ENCODE results near the gene ZIC4. TPM values are rescaled to one million over a fixed set of nuclear protein-coding genes. Genes with fewer than 3 reads are reported as not detected.

Gene ZIC4
- total RNA-seq, 1 donor from 2014 or later: not detected

GRCh38 chr3:147354623-147355022 is 51.7 kb downstream of the ZIC4 start:
- intact Hi-C loops (cut with micrococcal nuclease): loop anchor here (2.0 kb wide), 1 partner anchor 14 kb away; no protein-coding TSS in a partner anchor
- Mint-ChIP-seq H3K9me3 (no peaks in the 10 kb centered on the region), H3K36me3 (ENCODE audit: low read depth) (no peaks in the 10 kb centered on the region), H3K27ac (no peak overlapping the region), H3K27me3 (ENCODE audit: insufficient read depth) (peaks cover 58% of the 10 kb centered on the region), H3K4me3 (no peak overlapping the region), H3K4me1 (ENCODE audit: low read depth) (no peaks in the 10 kb centered on the region)
- DNase-seq (ENCODE audit: low spot score): no peak

DNA sequence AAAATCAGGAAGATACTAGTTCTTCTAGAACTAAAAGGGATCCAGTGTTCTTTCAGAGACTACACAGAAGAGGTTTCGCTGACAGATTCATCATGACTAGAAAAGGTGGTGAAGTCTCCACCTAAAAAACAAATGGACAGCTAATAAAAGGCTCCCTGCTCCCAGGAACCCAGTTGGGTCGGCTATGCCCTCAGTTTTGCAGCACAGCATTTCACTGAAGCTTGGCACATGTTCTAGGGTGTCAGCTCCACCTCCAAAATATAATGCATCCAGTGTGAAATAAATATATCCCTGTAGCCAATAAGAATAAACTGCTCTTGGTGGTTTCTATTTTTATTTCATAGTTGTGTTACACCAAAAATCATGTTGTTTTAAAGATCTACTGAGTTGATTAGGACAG is 55.0 kb downstream of the ZIC4 start:
- Mint-ChIP-seq H3K4me1 (ENCODE audit: low read depth) (no peaks in the 10 kb centered on the region), H3K4me3 (no peak overlapping the region), H3K27ac (no peak overlapping the region), H3K36me3 (ENCODE audit: low read depth) (no peaks in the 10 kb centered on the region), H3K9me3 (no peaks in the 10 kb centered on the region), H3K27me3 (ENCODE audit: insufficient read depth) (peaks cover 28% of the 10 kb centered on the region)
- DNase-seq (ENCODE audit: low spot score): no peak
- intact Hi-C loops (cut with micrococcal nuclease): no loop called here

GRCh38 chr3:147348976-147349375 is 57.4 kb downstream of the ZIC4 start:
- intact Hi-C loops (cut with micrococcal nuclease): no loop called here
- Mint-ChIP-seq H3K27ac (no peak overlapping the region), H3K36me3 (ENCODE audit: low read depth) (no peaks in the 10 kb centered on the region), H3K27me3 (ENCODE audit: insufficient read depth) (peaks cover 7% of the 10 kb centered on the region), H3K4me1 (ENCODE audit: low read depth) (no peaks in the 10 kb centered on the region), H3K4me3 (no peak overlapping the region), H3K9me3 (no peaks in the 10 kb centered on the region)
- no peak for DNase-seq (ENCODE audit: low spot score)

DNA sequence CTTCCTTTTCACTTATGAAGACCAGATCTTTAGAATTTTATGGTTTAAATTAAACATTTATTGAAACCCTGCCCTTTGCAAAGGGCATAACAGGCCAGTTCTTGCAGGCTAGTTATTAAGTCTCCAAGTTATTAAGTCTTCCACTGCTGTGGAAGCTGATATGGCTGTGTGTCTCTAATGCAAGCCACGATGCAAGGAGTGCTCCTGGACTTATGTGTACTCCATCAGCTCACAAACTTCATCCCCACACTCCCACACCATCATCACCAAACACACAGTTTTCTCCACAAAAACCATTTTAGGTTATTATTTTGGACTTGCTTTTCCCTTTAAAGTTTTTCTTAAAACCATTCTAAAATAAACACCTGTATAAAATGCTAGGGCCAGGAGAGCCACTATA is 62.4 kb downstream of the ZIC4 start:
- H3K27ac Mint-ChIP-seq: no peak overlapping the region
- no peaks in the 10 kb centered on the region for H3K36me3 Mint-ChIP-seq (ENCODE audit: low read depth)
- H3K27me3 Mint-ChIP-seq (ENCODE audit: insufficient read depth): no peaks in the 10 kb centered on the region
- intact Hi-C loops (cut with micrococcal nuclease): no loop called here
- H3K9me3 Mint-ChIP-seq: no peaks in the 10 kb centered on the region
- no peak for DNase-seq (ENCODE audit: low spot score)
- no peaks in the 10 kb centered on the region for H3K4me1 Mint-ChIP-seq (ENCODE audit: low read depth)
- no peak overlapping the region for H3K4me3 Mint-ChIP-seq

- DNase-seq (ENCODE audit: low spot score): no peak
- intact Hi-C loops (cut with micrococcal nuclease): no loop called here
- no peaks in the 10 kb centered on the region for H3K9me3 Mint-ChIP-seq
- no peaks in the 10 kb centered on the region for H3K4me1 Mint-ChIP-seq (ENCODE audit: low read depth)
- H3K4me3 Mint-ChIP-seq: no peak overlapping the region
- H3K36me3 Mint-ChIP-seq (ENCODE audit: low read depth): no peaks in the 10 kb centered on the region
- no peaks in the 10 kb centered on the region for H3K27me3 Mint-ChIP-seq (ENCODE audit: insufficient read depth)
- H3K27ac Mint-ChIP-seq: no peak overlapping the region
Observed at GRCh38 chr3:147341727-147342126, 64.6 kb downstream of the ZIC4 start.

- H3K9me3 Mint-ChIP-seq: no peaks in the 10 kb centered on the region
- H3K27me3 Mint-ChIP-seq (ENCODE audit: insufficient read depth): no peaks in the 10 kb centered on the region
- H3K4me1 Mint-ChIP-seq (ENCODE audit: low read depth): no peaks in the 10 kb centered on the region
- no peak overlapping the region for H3K27ac Mint-ChIP-seq
- no peak for DNase-seq (ENCODE audit: low spot score)
- intact Hi-C loops (cut with micrococcal nuclease): no loop called here
- no peaks in the 10 kb centered on the region for H3K36me3 Mint-ChIP-seq (ENCODE audit: low read depth)
- no peak overlapping the region for H3K4me3 Mint-ChIP-seq
Observed at GRCh38 chr3:147336543-147337278, 69.6 kb downstream of the ZIC4 start.

Other genes starting within 250 kb of the ZIC4 start
- gene ZIC1, start 2.8 kb upstream of the ZIC4 start, total RNA-seq: not detected in 2 replicates

Data from activated T-helper 1 cell treated with anti-CD3 and anti-CD28 coated beads, Interleukin-12 subunit alpha, Interleukin-12 subunit beta, Interleukin-2, Interleukin-4 antibody, amounts not matched to agents 30 ng/mL and 10 ng/mL and 1 ng/mL, durations not matched to agents 14 hours and 24 hours and 36 hours (primary cell).